Endodermal cell (in vitro differentiated cells): ENCODE measurements around the gene LSAMP. TPM values are rescaled to one million over a fixed set of nuclear protein-coding genes. Genes with fewer than 3 reads are reported as not detected.
A peak's percentile ranks its signal among the peaks of the same experiment; 100 is the strongest.

ENCODE experiments used
- DNase-seq: peaks from one replicate; pipeline ENCODE4 v3.0.0-alpha.2; 2017
- H3K27ac ChIP-seq: 2 replicates; pipeline ENCODE4 v1.5.1; 2013; ENCODE audit warnings: mild to moderate bottlenecking, low read depth, low read length, moderate library complexity
- H3K27me3 ChIP-seq: 2 replicates; pipeline ENCODE4 v1.6.1; 2013; ENCODE audit warnings: mild to moderate bottlenecking, low read length, moderate library complexity; ENCODE audit not compliant: insufficient read depth, control insufficient read depth, poor library complexity, severe bottlenecking
- H3K36me3 ChIP-seq: 2 replicates; pipeline ENCODE4 v1.7.0; 2013; ENCODE audit warnings: mild to moderate bottlenecking, low read length, moderate library complexity; ENCODE audit not compliant: control insufficient read depth, insufficient read depth
- H3K4me1 ChIP-seq: one replicate; pipeline ENCODE4 v1.7.0; 2013; ENCODE audit warnings: low read length; ENCODE audit not compliant: control insufficient read depth, insufficient read depth
- H3K4me3 ChIP-seq: 2 replicates; pipeline ENCODE4 v1.5.1; 2013; ENCODE audit warnings: mild to moderate bottlenecking, low read length, moderate library complexity
- H3K9ac ChIP-seq: 2 replicates; pipeline ENCODE4 v1.6.1; 2013; ENCODE audit warnings: mild to moderate bottlenecking, low read length, moderate library complexity; ENCODE audit not compliant: poor library complexity, severe bottlenecking; ENCODE audit errors: extremely low read depth
- H3K9me3 ChIP-seq: 2 replicates; pipeline ENCODE4 v1.6.1; 2013; ENCODE audit warnings: mild to moderate bottlenecking, low read length, moderate library complexity; ENCODE audit not compliant: control insufficient read depth
- H3K27ac Mint-ChIP-seq: 2 replicates; pipeline ENCODE4 v1.8.0; 2020; ENCODE audit warnings: mixed read lengths
- H3K27me3 Mint-ChIP-seq: 2 replicates; pipeline ENCODE4 v1.8.0; 2021; ENCODE audit warnings: mild to moderate bottlenecking, mixed read lengths; ENCODE audit not compliant: insufficient read depth
- H3K36me3 Mint-ChIP-seq: 2 replicates; pipeline ENCODE4 v1.8.0; 2020; ENCODE audit warnings: low read depth, mixed read lengths
- H3K4me1 Mint-ChIP-seq: 2 replicates; pipeline ENCODE4 v1.8.0; 2020; ENCODE audit warnings: mixed read lengths
- H3K4me3 Mint-ChIP-seq: 2 replicates; pipeline ENCODE4 v1.8.0; 2020; ENCODE audit warnings: mild to moderate bottlenecking, moderate library complexity, mixed read lengths
- H3K9me3 Mint-ChIP-seq: 2 replicates; pipeline ENCODE4 v1.8.0; 2020; ENCODE audit warnings: mild to moderate bottlenecking, mixed read lengths
- WGBS, 2 experiments: methylation state at CpG; one replicate each; pipeline versions ENCODE4 v1.1.5 to v1.1.7; 2013; ENCODE audit warnings: missing lambda C conversion rate in 2 of 2, mixed read lengths in 1 of 2; ENCODE audit not compliant: insufficient coverage in 1 of 2, insufficient read length in 1 of 2; 5-methylcytosine and 5-hydroxymethylcytosine counted together
- total RNA-seq, 2 donors: library from RNA; stranded (reverse); fragmentation: NEBNext Ultra II Directional in 1 of 2; extraction: Animal tissue kit (Norgen Biotek cat#: 25700) in 1 of 2; gene quantifications; 2 replicates in 1 of 2; 3 replicates in 1 of 2; pipeline ENCODE4 v1.2.1, GENCODE V29; 2021
- TF ChIP-seq, protein P1 (sequence below): fragments of 200-600 bp; sonication (generic); conservative IDR thresholded peaks from 2 replicates; pipeline ENCODE4 v1.5.0; 2021; ENCODE audit warnings: antibody characterized with exemption, mild to moderate bottlenecking

LSAMP gene
- total RNA-seq, 2 donors from 2014 or later, result 4.4 to 10.2 TPM

DNA sequence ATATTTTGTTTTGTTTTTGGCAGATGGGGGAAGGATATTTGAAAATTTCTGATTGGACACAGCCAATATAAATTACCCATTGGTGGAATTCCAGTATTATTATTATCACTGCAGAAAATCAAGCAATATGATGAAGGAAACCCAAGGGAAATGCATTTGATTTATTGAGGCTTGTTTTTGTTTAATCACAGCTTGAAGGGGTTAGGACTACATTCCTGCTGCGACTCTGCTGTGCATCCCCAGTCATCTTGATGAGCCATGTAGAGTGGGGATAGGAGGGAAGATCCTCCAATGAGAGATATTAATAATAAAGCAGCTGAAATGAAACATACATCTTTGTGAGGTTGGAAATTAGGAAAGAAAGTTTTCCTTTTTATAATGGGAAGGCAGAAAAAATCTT lies 613.4 kb downstream of the LSAMP start:
- H3K4me1 Mint-ChIP-seq, result peaks cover 37% of the 10 kb centered on the region
- H3K36me3 Mint-ChIP-seq, result no peaks in the 10 kb centered on the region
- Histone ChIP-seq H3K4me1 (peaks cover 19% of the 10 kb centered on the region), H3K4me3 (no peak overlapping the region), H3K27me3 (no peaks in the 10 kb centered on the region), H3K27ac (no peak overlapping the region), H3K9ac (no peak overlapping the region), H3K36me3 (no peaks in the 10 kb centered on the region), H3K9me3 (no peaks in the 10 kb centered on the region)
- H3K4me3 Mint-ChIP-seq, result no peak overlapping the region
- H3K27me3 Mint-ChIP-seq, result no peaks in the 10 kb centered on the region
- DNase-seq, result no peak
- H3K27ac Mint-ChIP-seq, result no peak overlapping the region
- WGBS, 2 experiments, result 71 to 87% methylated on average over 1 of the region's 1 CpG
- TF ChIP-seq, protein P1, sequence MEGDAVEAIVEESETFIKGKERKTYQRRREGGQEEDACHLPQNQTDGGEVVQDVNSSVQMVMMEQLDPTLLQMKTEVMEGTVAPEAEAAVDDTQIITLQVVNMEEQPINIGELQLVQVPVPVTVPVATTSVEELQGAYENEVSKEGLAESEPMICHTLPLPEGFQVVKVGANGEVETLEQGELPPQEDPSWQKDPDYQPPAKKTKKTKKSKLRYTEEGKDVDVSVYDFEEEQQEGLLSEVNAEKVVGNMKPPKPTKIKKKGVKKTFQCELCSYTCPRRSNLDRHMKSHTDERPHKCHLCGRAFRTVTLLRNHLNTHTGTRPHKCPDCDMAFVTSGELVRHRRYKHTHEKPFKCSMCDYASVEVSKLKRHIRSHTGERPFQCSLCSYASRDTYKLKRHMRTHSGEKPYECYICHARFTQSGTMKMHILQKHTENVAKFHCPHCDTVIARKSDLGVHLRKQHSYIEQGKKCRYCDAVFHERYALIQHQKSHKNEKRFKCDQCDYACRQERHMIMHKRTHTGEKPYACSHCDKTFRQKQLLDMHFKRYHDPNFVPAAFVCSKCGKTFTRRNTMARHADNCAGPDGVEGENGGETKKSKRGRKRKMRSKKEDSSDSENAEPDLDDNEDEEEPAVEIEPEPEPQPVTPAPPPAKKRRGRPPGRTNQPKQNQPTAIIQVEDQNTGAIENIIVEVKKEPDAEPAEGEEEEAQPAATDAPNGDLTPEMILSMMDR, result no peak
- H3K9me3 Mint-ChIP-seq, result no peaks in the 10 kb centered on the region

DNA sequence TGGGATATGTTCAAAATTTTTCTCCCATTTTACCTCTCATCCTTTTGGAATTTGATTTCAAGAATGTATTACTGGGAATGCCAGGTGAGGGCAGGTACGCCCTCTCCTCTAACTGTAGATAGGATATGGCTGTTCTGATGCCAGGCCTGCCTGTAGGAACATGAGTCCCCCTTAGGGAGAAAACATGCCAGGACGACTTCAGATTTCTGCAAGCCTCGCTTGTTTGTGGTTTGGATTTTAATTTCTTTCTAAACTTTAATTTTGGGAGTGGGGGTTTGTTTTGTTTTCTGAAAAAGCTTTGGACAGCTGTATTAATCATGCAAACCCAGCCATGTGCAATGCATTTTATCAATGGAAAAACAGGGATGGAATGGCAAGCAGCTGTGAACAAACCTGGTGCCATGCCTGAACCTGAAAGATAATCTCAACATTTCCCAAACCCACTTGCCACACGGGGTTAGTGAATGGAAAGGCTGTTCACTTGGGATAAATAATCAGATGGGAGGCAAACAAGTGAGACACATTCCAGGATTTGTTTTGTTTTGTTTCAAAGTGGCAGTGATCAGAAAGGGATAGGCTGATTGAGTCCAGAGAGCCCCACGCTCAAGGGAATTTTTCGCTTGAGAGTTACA lies 614.4 kb downstream of the LSAMP start:
- Mint-ChIP-seq H3K27me3 (no peaks in the 10 kb centered on the region), H3K27ac (no peak overlapping the region), H3K36me3 (no peaks in the 10 kb centered on the region), H3K9me3 (no peaks in the 10 kb centered on the region), H3K4me3 (no peak overlapping the region), H3K4me1 (peaks cover 42% of the 10 kb centered on the region)
- 86 to 90% methylated on average over 3 to 6 of the region's 6 CpGs for WGBS, 2 experiments
- no peak for DNase-seq
- Histone ChIP-seq H3K27ac (no peak overlapping the region), H3K4me3 (no peak overlapping the region), H3K9ac (no peak overlapping the region), H3K9me3 (no peaks in the 10 kb centered on the region), H3K36me3 (no peaks in the 10 kb centered on the region), H3K27me3 (no peaks in the 10 kb centered on the region), H3K4me1 (peaks cover 21% of the 10 kb centered on the region)
- TF ChIP-seq, protein P1, result peak; percentile 36

DNA sequence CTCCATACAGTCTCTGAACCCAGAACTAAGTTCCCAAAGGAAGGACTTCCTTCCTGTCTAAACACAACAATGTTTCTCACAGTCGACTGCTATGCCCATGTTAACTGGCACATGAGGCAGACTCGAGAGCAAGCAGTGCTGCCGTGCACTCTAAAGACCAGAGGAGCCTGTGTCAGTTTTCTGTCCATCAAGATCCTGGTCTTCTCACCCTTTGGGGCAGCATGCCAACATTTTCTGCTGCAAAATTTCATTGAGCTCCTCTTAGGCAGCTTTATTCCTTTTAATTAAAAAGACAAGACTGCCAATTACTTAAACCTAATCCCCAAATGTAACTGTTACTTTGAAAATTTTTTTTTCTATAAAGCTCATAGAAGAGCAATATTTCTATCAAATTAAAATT lies 616.9 kb downstream of the LSAMP start:
- Histone ChIP-seq H3K27me3 (no peaks in the 10 kb centered on the region), H3K27ac (no peak overlapping the region), H3K9ac (no peak overlapping the region), H3K4me1 (peaks cover 27% of the 10 kb centered on the region), H3K9me3 (no peaks in the 10 kb centered on the region), H3K4me3 (peak overlapping the region; percentile 20), H3K36me3 (no peaks in the 10 kb centered on the region)
- 86% methylated on average over 3 of the region's 3 CpGs; no CpG with 5 or more reads in 1 of the 2 experiments for WGBS, 2 experiments
- no peak for DNase-seq
- H3K9me3 Mint-ChIP-seq, result no peaks in the 10 kb centered on the region
- peak overlapping the region; percentile 25 for H3K27ac Mint-ChIP-seq
- H3K4me3 Mint-ChIP-seq, result no peak overlapping the region
- no peaks in the 10 kb centered on the region for H3K27me3 Mint-ChIP-seq
- TF ChIP-seq, protein P1, result no peak
- peaks cover 50% of the 10 kb centered on the region for H3K4me1 Mint-ChIP-seq
- no peaks in the 10 kb centered on the region for H3K36me3 Mint-ChIP-seq
